ENCODE data around the gene BPIFB2. TPM values are rescaled to one million over a fixed set of nuclear protein-coding genes. Genes with fewer than 3 reads are reported as not detected.

Gene BPIFB2
- total RNA-seq, 1 donor from 2014 or later, result not detected

GRCh38 chr20:33069673-33070072, 62.2 kb downstream of the BPIFB2 start:
- intact Hi-C loops (cut with DNase I), result no loop called here
- no peaks in the 10 kb centered on the region for H3K9me3 ChIP-seq
- H3K27me3 ChIP-seq, result no peaks in the 10 kb centered on the region
- TF ChIP-seq POLR2AphosphoS5 (IDR thresholded peaks at IDR 0.05; ENCODE audit: insufficient read depth in 1 of 2, low read depth in 1 of 2), result no peak
- no peak for TF ChIP-seq CTCF (IDR thresholded peaks at IDR 0.05)
- TF ChIP-seq POLR2A (IDR thresholded peaks at IDR 0.05), result no peak
- no peak overlapping the region for H3K4me3 ChIP-seq
- no peaks in the 10 kb centered on the region for H3K36me3 ChIP-seq
- H3K4me1 ChIP-seq, result no peaks in the 10 kb centered on the region
- no peak overlapping the region for H3K27ac ChIP-seq
- no peak for DNase-seq (ENCODE audit: extremely low spot score in 2 of 2)

GRCh38 chr20:33070111-33071053, 62.9 kb downstream of the BPIFB2 start:
- Histone ChIP-seq H3K27me3 (no peaks in the 10 kb centered on the region), H3K27ac (no peak overlapping the region), H3K4me3 (no peak overlapping the region), H3K4me1 (no peaks in the 10 kb centered on the region), H3K36me3 (no peaks in the 10 kb centered on the region), H3K9me3 (no peaks in the 10 kb centered on the region)
- intact Hi-C loops (cut with DNase I), result no loop called here
- TF ChIP-seq POLR2A (IDR thresholded peaks at IDR 0.05), result no peak
- no peak for TF ChIP-seq POLR2AphosphoS5 (IDR thresholded peaks at IDR 0.05; ENCODE audit: insufficient read depth in 1 of 2, low read depth in 1 of 2)
- no peak for TF ChIP-seq CTCF (IDR thresholded peaks at IDR 0.05)
- DNase-seq (ENCODE audit: extremely low spot score in 2 of 2), result no peak

GRCh38 chr20:33071198-33071597, 63.7 kb downstream of the BPIFB2 start:
- DNase-seq (ENCODE audit: extremely low spot score in 2 of 2), result no peak
- no peaks in the 10 kb centered on the region for H3K9me3 ChIP-seq
- H3K27me3 ChIP-seq, result no peaks in the 10 kb centered on the region
- H3K4me1 ChIP-seq, result no peaks in the 10 kb centered on the region
- no peak for TF ChIP-seq POLR2AphosphoS5 (IDR thresholded peaks at IDR 0.05; ENCODE audit: insufficient read depth in 1 of 2, low read depth in 1 of 2)
- no peaks in the 10 kb centered on the region for H3K36me3 ChIP-seq
- H3K4me3 ChIP-seq, result no peak overlapping the region
- no peak overlapping the region for H3K27ac ChIP-seq
- intact Hi-C loops (cut with DNase I), result no loop called here

- intact Hi-C loops (cut with DNase I), result no loop called here
- no peak for TF ChIP-seq CTCF (IDR thresholded peaks at IDR 0.05)
- no peak for DNase-seq (ENCODE audit: extremely low spot score in 2 of 2)
Observed at GRCh38 chr20:33072362-33072761, 64.9 kb downstream of the BPIFB2 start.

GRCh38 chr20:33072813-33073212, 65.3 kb downstream of the BPIFB2 start:
- intact Hi-C loops (cut with DNase I), result no loop called here
- Histone ChIP-seq H3K4me3 (no peak overlapping the region), H3K36me3 (no peaks in the 10 kb centered on the region), H3K9me3 (no peaks in the 10 kb centered on the region), H3K4me1 (no peaks in the 10 kb centered on the region), H3K27me3 (no peaks in the 10 kb centered on the region), H3K27ac (no peak overlapping the region)
- TF ChIP-seq CTCF (IDR thresholded peaks at IDR 0.05) (no peak), POLR2AphosphoS5 (IDR thresholded peaks at IDR 0.05; ENCODE audit: insufficient read depth in 1 of 2, low read depth in 1 of 2) (no peak), POLR2A (IDR thresholded peaks at IDR 0.05) (no peak)
- DNase-seq (ENCODE audit: extremely low spot score in 2 of 2), result no peak

More at GRCh38 chr20:33072362-33072761, 64.9 kb downstream of the BPIFB2 start:
- Histone ChIP-seq H3K4me3 (no peak overlapping the region), H3K36me3 (no peaks in the 10 kb centered on the region), H3K4me1 (no peaks in the 10 kb centered on the region), H3K27ac (no peak overlapping the region), H3K27me3 (no peaks in the 10 kb centered on the region), H3K9me3 (no peaks in the 10 kb centered on the region)

Other genes starting within 250 kb of the BPIFB2 start
- gene DNMT3B, start 245.3 kb upstream of the BPIFB2 start, total RNA-seq, result 1.2 TPM
- gene MAPRE1, start 187.8 kb upstream of the BPIFB2 start, total RNA-seq, result 57.9 TPM
- not detected for gene EFCAB8, start 148.8 kb upstream of the BPIFB2 start, total RNA-seq
- not detected for gene SUN5, start 3.3 kb upstream of the BPIFB2 start, total RNA-seq
- not detected for gene BPIFB6, start 23.9 kb downstream of the BPIFB2 start, total RNA-seq
- not detected for gene BPIFB3, start 46.2 kb downstream of the BPIFB2 start, total RNA-seq
- not detected for gene BPIFB4, start 71.9 kb downstream of the BPIFB2 start, total RNA-seq
- not detected for gene BPIFA2, start 160.5 kb downstream of the BPIFB2 start, total RNA-seq
- gene BPIFA3, start 209.6 kb downstream of the BPIFB2 start, total RNA-seq, result not detected
- gene BPIFA1, start 228.3 kb downstream of the BPIFB2 start, total RNA-seq, result not detected